Transverse colon (tissue), 3 donors: Measurements from ENCODE around the gene OR1J2.

Source experiments
- POLR2A ChIP-seq: fragments of 450-650 bp; IDR thresholded peaks from one replicate; pipeline ENCODE4 v1.6.1; 2016; ENCODE audit warnings: antibody characterized with exemption, mild to moderate bottlenecking, moderate library complexity
- TF ChIP-seq, protein P1 (sequence below), 5 experiments: fragments of 200-600 bp in 3 of 5; fragments of 450-650 bp in 2 of 5; sonication (generic) in 3 of 5; IDR thresholded peaks; 1 replicate in 2 of 5; 2 replicates in 3 of 5; pipeline ENCODE4 v1.5.1; 2016 to 2017; ENCODE audit warnings: antibody characterized with exemption in 5 of 5, inconsistent platforms in 3 of 5, mild to moderate bottlenecking in 2 of 5, moderate library complexity in 1 of 5

DNA sequence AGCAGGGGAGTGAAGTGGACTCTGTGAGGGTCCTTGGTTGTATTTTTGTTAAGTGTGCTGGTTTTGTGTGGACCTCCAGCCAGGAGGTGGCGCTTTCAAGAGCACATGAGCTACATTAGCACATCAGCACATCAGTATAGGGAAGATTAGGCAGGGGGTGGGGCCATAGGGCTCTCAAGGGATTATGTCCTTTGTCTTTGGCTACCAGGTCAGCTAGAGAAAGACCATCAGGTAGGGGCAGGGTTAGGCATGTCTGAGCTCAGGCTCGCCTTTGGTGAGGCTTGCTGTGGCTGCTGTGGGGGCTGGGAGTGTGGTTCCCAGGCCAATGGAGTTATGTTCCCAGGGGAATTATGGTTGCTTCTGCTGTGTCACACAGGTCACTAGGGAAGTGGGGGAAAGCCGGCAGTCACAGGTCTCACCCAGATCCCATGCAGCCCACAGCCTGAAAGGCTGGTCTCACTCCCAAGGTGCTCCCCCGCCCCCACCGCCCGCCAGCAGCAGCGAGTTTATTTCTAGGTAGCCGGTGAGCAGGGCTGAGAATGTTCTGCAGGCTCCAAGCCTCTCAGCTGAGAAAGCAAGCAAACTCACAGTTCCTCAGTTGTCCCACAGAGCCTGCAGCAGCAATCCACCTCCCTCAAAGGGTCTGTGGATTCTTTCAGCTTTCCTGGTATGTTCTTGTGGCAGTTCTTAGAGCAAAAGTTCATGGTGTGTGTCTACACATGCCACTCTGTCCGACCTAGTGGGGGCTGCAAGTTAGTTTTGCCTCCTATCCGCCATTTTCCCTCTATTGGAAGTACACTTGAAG, 46.6 kb upstream of the OR1J2 start:
- no peak for TF ChIP-seq POLR2A
- TF ChIP-seq, protein P1, sequence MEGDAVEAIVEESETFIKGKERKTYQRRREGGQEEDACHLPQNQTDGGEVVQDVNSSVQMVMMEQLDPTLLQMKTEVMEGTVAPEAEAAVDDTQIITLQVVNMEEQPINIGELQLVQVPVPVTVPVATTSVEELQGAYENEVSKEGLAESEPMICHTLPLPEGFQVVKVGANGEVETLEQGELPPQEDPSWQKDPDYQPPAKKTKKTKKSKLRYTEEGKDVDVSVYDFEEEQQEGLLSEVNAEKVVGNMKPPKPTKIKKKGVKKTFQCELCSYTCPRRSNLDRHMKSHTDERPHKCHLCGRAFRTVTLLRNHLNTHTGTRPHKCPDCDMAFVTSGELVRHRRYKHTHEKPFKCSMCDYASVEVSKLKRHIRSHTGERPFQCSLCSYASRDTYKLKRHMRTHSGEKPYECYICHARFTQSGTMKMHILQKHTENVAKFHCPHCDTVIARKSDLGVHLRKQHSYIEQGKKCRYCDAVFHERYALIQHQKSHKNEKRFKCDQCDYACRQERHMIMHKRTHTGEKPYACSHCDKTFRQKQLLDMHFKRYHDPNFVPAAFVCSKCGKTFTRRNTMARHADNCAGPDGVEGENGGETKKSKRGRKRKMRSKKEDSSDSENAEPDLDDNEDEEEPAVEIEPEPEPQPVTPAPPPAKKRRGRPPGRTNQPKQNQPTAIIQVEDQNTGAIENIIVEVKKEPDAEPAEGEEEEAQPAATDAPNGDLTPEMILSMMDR (IDR thresholded peaks at IDR 0.05) = no peak
